ENCODE data around the gene PSMB11.

The PSMB11 gene

DNA sequence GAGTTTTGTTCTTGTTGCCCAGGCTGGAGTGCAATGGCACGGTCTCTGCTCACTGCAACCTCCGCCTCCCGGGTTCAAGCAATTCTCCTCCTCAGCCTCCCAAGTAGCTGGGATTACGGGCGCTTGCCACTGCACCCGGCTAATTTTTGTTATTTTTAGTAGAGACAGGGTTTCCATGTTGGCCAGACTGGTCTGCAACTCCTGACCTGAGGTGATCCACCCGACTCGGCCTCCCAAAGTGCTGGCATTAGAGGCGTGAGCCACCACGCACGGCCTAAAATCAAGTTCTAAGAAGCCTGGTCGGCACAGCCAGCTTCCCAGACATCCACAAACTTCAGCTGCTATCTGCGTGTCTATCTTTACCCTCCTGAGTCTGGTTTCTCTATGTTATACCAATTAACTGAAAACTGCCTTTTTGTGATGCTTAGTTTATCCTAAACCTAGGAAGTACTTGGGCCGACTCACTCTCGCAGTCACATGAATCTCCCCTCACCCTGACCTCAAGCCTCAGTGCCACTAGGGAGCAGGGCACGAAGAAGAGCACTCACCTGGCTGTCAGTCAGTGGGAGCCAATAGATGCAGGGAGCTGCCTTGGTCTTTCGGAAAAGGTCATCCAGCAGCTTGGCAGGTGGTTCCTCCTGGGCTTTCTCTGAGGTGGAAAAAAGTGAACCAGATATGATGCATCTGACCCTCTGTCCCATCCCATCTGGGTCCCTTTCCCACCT is 18.7 kb downstream of the PSMB11 start:
- no peak for DNase-seq

DNA sequence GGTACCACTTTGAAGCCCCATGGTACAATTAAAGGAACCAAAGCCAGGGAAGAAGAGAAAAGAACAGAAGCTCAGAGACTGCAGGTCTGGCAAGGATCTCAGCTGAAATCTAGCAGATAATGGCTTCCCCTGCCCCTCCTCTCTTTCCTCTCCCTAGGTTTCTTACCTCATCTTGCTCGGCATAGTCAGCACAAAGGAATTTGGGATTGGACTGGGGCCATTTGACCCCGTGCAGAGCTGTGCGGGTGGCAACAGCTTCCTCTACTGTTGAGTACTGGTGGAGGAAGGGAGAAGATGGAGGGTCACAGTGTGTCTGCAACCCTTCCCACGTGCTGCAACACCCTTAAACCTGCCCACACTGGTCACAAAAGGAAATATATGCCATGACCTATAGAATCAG is 20.0 kb downstream of the PSMB11 start:
- DNase-seq, result no peak

DNA sequence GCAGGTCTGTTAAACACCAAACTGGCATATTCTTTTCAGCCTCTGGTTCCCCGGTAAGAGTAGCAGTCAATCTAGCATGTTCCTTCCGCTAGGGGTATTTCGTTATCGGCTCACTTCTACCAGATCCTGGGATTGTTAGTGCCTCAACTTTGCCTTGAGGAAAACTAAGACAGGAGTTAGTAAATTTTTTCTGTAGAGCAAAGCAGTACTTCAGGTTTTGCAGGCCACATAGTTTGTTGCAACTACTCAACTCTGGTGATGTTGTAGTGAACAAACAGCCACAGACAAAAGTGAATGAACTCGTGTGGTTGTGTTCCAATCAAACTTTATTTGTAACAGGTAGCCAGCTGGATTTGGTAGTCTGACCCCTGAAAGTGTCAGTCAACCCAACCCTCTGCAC is 21.6 kb downstream of the PSMB11 start:
- DNase-seq, result no peak

DNA sequence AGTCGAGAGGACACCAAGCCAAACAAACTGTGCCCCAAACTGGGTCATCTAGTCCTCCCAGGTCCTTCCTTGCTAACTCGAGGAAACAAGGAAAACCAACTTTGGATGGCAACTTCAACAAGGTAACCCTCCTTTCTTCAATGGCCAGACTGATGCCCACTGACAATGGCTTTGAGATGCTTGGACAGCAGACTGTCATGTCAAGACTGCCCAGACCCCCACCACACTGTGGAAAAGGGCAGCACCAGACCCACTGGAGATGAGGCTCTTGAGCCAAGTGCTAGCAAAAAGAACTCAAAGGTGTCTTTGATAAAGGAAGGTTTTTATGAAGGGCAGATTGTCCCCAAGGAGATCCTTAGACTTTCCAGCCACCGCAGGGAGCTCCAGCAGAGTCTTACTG is 24.4 kb downstream of the PSMB11 start:
- DNase-seq, result no peak

DNA sequence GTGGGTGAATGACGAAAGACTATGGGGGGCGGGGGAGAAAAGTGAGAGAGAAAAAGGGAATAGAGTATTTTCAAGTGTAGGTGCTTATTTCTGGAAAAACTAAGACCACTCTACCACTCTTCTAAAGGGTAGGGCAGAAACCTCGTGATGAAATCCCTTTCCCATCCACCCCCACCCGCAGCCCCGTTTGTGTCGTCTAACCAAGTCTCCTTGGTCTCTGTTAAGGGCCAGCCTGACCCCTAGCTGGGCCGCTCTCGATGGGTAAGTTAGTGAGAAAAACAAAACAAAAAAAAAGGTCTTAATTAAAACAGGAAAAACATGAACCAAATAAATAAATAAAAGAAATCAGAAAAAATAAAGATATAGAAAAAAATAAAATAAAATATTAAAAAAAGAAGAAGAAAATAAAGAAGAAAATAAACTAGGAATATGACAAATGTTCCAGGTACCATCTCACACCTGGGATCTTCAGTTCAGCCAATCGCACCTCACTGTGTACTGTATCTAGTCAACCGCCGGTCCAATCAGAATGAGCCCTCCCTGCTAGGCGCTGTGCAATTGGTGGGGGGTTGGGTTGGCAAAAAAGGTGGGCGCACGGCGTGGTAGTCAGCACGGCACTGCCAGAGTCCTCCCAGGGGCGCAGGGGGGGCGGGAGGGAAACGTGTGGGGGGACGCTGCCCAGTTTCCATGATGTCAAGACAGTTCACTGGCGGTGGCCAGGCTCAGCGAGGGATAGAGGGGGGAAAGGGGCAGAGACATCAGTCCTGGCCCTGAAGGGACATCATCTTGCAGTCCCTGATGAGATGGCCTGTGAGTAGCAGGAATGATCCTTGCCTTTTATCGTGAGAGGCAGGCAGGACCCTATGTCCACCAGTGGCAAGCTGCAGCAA is 25.1 kb downstream of the PSMB11 start:
- no peak for DNase-seq

DNA sequence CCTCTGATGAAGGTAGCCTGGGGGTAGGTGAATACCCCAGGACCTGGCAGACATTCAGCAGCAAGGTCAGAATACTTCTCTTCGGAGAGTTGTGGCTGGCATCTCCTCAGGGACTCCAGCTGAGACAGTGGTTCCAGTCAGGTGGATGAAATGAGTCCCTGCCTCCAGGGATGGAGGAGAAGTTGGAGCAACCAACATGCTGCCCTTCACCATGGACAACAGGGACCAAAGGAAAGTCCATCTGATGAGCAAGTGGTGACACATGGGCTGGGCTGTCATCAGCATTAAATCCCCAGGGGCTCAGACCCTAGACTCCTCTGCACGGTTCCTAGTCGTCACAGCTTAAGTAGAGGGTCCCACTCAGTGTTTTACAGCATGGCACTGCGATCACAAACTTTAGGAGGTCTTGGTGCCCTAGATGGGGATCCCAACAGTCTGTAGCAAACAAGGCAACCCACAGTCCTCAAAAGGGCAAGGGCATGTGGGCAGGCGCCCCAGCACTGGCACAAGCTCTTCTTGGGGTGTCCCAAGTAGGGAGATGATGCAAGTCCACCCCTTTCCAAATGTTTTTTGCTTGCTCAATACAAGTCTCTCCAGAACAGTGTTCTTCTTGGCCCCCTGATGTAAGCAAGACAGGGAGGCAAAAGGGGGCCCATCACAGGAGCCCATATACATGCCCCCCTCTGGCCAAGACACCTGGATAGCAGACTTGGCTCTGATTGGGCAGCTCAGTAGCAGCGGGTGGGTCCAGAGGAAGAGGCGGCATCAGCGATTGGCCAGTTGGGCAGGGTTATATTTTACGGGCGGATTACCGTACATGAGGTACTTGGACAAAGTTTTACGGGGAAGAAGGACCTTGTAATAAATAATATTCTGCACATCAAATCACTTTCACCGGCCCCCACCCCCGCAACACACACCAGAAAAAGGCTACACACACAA is 26.1 kb downstream of the PSMB11 start:
- DNase-seq, result no peak

DNA sequence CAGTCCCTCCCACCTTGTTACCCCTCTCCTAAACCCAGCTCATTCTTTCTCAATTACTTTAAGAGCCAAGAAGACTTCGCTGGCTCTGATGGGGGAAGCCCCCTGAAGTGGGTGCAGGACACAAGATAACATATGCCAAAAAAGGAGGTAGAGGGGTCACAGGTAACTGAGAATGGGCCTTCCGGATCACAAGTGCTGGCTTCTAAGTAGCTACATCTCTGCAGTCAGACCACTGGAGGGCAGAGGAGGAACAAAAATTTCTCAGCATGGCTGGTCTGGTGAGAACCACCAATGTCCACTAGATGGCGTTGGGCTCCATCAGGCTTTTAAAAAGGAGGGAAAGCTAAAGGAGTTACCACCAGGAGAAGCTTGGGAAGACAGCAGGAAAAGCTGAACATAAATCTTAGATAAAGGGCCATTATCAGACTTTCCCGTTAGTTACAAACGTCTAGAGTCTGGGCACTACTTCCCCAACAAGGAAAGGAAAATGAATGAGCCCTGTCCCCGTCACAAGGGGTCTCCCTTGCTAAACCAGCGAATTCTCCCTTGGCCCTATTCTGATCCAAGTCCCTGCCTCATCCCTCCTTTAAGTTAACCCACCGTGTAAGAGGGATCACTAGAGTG is 26.9 kb downstream of the PSMB11 start:
- DNase-seq, result no peak

DNA sequence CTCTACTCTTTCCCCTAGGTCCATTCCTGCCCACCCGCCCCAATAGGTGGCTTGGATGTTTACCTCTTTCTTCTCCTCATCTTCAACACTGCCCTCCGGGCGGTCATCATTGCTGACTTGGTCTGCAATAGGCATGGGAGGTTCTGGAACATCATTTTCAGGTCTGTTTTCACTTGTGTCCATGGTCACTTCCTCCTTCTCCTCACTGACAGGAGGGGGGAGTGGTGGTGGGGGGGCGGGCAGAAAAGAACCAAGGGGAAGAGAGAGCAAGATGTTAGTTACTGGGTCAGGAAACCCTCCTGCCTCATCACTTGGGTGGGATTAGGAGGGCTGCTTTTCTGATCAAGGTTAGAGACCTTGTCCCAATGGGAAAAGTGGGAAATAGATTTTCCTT is 27.4 kb downstream of the PSMB11 start:
- no peak for DNase-seq

DNA sequence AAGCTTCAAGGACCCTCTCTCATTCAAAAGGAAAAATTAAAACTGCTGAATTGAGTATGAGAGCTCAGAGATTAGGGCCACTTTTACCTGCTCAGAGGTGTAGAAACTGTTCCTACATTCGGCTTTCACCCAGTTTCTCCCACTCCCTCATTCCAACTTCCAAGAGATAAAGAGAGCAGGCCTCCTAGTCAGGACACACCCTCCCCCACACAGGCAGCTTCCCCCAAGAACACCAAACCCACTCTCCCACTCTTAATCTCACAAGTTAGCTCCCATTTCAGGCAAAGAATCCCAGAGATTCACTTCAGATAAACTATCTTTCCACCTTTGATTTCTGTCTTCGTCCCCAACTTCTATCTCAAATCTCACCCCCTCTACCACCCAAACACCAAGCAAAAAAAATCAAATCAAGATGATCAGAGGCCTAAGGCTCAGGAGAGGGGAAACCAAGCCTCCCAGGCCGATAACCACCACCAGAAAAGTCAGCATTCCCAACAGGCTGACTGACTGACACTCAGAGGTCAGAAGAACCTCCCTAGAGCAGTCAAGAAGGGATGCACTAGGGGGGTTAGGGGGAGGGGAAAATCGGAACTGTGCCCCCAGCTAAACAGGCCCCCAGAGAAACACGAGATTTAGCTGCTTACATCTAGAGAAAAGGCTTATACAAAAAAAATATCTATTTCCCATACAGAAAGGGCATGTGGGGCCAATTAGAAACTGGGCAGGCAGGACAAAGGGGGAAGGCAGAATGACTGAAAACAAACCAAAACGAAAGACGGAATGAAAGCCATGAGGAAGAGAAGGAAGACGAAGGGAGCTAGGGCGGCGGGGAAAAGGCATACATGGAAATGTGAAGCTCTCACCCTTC is 28.5 kb downstream of the PSMB11 start:
- no peak for DNase-seq

DNA sequence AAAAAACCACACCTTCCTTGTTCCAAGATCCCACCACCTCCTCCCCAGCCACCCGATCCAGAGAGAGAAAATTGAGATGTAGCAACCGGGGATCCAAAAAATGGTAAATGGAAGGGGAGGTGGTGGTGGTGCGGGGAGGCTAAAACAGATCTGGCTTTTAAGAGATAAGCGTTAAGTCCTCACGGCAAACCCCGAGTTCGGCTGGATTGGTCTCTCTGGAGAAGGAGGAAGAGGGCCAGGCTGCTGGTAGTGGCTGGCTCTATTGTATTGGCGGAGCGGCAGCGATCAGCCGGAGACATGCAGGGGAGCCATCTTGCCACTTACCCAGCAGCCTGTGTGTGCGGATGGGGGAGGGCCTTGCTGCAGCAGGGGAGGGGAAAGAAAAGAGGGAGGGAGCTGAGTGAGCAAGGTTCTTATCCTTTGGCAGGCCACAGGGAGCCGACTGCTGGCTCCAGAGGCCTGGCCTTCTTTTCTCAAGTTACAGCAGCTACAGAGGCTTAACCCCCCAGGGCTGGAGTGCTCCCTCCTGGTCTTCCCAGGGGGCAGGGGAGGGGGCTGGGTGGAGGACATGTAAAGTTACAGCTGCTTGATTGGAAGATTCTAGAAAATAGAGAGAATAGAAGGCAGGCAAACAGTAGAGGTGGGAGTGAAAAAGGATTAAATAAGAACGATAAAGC is 29.4 kb downstream of the PSMB11 start:
- no peak for DNase-seq

DNA sequence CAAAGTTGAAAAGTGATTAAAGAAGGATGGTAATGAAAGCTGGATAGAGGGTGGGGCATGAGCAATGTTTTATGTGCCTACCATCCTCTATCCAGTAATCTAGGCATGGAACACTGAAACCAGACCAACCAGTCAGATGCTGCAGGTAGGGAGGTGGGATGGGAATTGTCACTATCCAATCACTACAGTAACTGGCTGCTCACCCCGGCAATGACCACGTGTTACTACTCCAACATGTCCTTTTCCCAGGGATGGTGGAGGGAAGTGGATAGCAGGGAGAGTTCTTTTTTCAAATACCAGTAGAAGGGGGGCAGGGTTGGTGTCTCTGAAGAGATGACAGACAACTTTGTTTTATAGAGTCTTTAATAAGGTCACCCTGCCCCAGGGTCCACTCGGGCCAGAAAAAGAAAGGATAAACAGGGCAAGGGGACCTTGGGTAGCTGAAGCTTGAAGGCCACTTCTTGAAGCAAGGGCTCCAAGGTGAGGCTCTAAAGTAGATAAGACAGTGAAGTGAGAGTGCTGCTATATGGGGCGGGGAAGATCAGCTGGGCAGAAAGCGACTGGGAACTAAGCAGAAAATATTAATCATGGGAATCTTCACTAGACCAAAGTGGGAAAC is 30.0 kb downstream of the PSMB11 start:
- no peak for DNase-seq

DNA sequence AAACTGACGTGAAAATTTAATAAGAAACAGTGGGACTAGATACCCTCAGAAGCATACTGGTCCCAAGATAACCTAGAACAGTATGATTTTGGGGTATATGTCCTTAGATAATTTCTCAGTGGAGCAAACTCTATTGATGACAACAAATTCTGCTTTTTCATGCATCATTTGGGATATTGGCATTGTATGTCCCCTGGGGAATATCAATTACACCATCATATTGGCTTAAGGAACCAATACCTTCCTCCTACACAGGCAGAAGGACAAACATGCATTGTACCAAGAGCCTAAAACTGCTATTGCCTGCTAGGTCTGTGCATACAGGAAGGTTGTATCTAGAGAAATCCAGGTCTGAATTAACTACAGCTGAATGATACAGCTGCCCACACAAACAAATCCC is 32.9 kb downstream of the PSMB11 start:
- no peak for DNase-seq

DNA sequence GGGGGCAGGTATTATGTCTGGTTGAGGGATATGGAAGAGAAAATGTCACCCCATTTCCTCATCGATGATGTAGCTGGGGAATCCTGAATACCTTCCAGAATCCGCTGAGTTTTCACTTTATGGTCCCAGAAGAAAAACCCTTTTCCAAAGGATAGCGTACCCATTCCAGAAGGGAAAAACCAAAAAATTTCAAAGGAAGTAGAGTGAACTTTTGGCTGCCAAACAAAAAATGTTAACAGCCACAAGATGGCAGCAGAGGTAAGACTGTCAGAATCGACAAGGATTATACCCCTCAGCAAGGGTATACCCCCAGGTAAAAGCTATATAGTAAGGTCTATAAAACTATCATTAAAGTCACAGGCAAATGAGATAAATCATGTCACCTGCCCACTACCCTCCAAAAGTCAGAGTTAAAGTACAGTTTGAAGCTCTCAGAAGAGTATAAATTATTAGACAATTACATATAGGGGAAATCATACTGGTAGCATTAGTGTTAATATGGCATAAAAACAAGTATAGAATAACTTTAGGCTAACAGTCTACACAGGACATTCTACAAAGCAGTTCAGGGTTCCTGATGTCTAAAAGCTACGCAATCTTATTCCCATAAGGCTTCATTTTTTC is 34.9 kb downstream of the PSMB11 start:
- DNase-seq, result no peak

DNA sequence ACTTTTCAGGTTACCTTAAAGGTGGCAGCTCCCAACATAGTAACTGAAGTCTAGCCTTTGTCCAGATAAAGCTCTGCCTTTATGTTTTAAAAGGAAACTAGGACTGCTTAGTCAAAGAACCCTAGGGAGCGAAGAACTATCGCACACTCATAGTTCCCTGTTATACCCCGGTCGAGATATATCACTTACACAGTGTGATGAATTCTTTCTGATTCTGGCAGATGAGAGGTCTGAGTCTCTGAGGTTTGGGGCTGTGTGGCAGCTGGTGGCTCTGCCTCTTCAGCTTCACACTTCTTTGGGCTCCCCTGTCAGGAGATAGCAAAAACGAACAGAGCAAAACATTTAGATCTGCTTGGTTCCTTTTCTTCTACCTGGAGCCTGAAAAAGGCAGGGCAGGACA is 36.0 kb downstream of the PSMB11 start:
- no peak for DNase-seq

DNA sequence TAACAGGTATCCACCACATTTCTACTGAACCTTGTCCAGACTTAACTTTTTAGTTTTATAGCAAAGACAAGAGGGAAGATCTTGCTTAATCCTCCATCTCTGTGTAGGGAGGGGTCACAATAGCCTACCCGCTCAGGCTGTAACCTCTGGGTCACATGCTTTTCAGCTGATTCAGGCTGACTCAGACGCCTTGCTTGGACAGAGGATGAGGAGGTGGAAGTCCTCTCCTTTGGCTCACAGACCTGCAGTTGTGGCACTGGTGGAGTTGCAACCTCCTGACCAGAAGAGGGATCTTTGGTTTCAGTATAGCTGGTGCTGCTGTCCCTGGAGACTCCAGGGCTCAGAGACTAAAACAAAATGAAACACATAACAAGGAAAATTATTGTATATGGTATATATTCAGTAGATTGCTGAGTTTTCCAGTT is 36.7 kb downstream of the PSMB11 start:
- DNase-seq, result no peak

DNA sequence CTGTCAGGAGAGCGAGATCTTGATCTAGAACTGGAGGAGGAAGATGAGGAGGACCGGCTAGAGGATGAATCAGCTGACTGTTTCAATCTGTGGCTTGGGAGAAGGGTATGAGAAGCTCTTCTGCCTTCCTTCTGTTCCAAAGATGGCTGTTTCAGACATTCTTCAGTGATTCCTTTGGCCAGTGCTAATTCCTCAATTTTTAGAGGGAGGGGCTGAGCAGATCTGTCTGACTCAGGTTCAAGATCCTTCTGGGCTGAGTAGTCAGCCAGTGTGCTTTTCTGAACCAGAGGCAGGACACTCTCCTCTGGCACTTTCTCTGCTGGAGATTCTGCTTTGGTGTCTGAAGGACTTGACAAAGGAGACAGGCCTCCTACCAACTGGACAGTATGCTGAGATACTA is 37.7 kb downstream of the PSMB11 start:
- no peak for DNase-seq

DNA sequence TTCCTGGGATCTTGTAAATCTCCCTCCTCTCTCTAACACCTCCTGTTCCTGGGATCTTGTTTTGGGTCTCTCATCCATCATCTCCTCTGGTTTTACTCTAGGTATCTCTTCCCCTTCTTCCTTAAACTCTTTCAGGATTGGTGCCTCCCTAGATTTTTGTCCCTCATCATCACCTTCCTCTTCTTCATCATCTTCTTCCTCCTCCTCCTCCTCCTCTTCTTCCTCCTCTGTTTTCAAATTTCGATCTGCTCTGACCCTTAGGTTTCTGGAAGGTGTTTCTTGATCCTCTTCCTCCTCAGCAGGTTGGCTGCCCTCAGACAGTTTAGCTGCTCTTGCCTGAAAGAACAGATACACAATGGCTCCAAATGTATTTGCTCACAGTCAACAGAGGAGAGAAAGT is 38.5 kb downstream of the PSMB11 start:
- no peak for DNase-seq

DNA sequence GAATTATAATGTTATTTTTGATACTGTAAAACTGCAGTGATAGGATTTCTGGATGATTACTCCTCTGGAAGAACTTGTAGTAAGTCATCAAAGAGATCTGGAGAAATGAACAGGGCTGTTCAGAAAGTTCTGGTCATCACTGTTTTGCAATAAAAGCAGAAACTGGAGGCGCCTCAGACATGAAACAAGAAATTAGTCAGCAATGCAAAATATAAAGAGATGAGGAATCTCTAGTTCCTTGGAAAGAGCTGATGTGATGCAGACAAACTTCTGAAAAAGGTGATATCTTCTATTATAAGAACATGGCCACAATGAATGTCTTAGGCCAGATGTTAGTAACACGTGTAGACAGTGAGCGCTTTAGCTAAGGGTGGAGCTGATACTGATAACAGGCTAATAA is 43.4 kb downstream of the PSMB11 start:
- no peak for DNase-seq

DNA sequence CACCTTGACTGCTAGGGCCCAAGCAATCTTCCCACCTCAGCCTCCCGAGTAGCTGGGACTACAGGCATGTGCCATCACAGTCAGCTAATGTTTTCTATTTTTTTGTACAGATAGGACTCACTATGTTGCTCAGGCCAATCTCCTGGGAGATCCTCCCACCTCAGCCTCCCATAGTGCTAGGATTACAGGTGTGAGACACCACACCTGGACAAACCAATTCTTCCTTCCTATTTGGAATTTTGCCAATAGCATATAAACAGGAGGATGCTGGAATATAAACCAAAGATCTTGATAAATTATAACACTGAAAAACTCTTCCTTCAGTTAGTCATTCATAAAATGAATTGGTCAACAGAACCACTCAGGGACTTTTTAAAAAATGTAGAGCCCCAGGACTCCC is 44.6 kb downstream of the PSMB11 start:
- DNase-seq, result no peak
